ENCODE results near the gene STARD13. TPM values are rescaled to one million over a fixed set of nuclear protein-coding genes. Genes with fewer than 3 reads are reported as not detected.

The STARD13 gene
- total RNA-seq, 1 donor from 2014 or later, result 151 TPM

- ATAC-seq (peak; percentile 50), DNase-seq (ENCODE audit: low spot score) (no peak)
- intact Hi-C loops (cut with DNase I), result no loop called here
Measured at GRCh38 chr13:33236021-33236420, 49.5 kb downstream of the STARD13 start.

GRCh38 chr13:33235564-33235963 is 50.0 kb downstream of the STARD13 start:
- DNase-seq (ENCODE audit: low spot score) (no peak), ATAC-seq (no peak)
- intact Hi-C loops (cut with DNase I), result no loop called here

DNA sequence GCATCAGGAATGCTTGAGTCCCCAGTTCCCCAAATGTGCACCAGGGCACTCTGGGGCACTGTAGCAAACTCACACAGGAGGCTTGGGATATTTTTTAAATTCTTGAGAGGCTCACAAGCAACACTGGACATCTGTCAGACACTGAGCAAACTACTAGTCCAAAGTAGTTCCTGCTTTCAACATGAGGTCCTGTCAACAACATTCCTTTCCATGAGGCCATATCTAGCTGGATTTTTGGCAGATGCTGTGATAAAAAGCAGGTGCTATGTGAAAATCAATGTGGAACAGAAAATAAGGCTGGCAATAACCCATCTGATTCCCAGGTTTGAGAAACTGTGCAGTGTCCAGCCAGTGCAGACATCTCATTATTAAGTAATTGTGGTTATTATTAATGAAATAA is 50.5 kb downstream of the STARD13 start:
- peak; percentile 43 for ATAC-seq
- intact Hi-C loops (cut with DNase I), result no loop called here

GRCh38 chr13:33233547-33233946 is 52.0 kb downstream of the STARD13 start:
- no peak for ATAC-seq
- no peak for DNase-seq (ENCODE audit: low spot score)
- intact Hi-C loops (cut with DNase I), result loop anchor here (1.0 kb wide), 1 partner anchor 21 kb away; no protein-coding TSS in a partner anchor

More for the DNA sequence above, 50.5 kb downstream of the STARD13 start:
- no peak for DNase-seq (ENCODE audit: low spot score)

GRCh38 chr13:33232883-33233282 is 52.7 kb downstream of the STARD13 start:
- DNase-seq (ENCODE audit: low spot score) (no peak), ATAC-seq (no peak)
- intact Hi-C loops (cut with DNase I), result loop anchor here (1.0 kb wide), 1 partner anchor 21 kb away; no protein-coding TSS in a partner anchor

DNA sequence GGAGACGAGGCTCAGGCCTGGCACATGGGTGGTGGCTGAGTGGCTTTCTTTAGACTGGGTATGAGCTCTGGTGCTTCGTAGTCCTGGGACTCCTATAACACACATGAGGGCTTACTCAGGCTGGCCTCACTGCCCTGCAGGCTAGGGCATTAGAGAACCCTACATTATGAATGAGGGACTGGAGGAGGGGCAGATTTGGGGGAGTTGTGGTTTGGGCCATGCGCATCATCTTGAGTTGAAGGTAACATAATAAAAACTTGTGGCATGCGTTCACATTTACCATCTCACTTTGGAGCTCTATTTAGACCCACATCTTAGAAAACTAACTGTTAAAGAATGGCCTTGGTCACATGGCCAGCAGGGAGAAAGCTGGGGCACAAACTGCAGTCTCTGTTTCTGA is 54.2 kb downstream of the STARD13 start:
- DNase-seq (ENCODE audit: low spot score) (no peak), ATAC-seq (no peak)
- intact Hi-C loops (cut with DNase I), result no loop called here

- intact Hi-C loops (cut with DNase I), result no loop called here
- DNase-seq (ENCODE audit: low spot score), result no peak
- ATAC-seq, result no peak
Measured at GRCh38 chr13:33230178-33230881, 55.2 kb downstream of the STARD13 start.

- no peak for DNase-seq (ENCODE audit: low spot score)
- ATAC-seq, result peak; percentile 93
- intact Hi-C loops (cut with DNase I), result no loop called here
Measured at GRCh38 chr13:33229446-33230177, 55.9 kb downstream of the STARD13 start.

DNA sequence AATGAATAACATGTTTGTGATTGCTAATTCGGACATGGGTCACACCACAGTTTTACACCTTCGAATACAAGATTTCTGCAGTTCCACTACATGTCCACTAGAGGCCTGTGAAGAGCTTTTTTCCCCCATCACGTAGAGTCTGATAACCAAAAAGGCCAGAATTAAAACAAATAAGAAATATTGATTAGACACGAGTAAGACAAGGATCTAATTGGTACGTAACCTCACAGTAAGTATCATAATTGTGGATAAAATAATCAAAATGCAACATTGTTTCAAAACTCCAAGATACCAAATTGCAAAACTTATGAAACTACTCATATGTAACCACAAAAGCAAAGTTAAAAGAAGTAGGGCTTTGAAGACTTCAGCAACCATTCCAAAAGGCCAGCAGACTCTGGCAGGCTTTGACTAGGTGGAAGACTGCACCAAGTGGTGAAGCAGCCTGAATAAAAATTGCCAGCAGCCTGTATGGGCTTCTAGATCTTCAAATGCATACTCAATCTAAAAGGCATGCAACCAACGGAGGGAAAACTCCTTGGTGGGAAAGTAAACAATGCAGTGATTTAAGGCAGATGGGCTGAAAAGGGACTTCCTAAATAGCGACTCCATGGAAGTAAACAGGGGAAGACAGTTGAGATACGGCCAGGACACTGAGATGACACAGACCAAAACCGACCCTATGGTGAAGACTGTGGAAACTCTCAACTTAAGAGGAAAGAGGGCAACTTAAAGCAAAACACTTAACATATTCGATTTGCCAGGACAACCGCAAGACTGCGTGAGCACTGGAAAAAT is 56.7 kb downstream of the STARD13 start:
- ATAC-seq, result peak; percentile 48
- intact Hi-C loops (cut with DNase I), result no loop called here
- DNase-seq (ENCODE audit: low spot score), result no peak

DNA sequence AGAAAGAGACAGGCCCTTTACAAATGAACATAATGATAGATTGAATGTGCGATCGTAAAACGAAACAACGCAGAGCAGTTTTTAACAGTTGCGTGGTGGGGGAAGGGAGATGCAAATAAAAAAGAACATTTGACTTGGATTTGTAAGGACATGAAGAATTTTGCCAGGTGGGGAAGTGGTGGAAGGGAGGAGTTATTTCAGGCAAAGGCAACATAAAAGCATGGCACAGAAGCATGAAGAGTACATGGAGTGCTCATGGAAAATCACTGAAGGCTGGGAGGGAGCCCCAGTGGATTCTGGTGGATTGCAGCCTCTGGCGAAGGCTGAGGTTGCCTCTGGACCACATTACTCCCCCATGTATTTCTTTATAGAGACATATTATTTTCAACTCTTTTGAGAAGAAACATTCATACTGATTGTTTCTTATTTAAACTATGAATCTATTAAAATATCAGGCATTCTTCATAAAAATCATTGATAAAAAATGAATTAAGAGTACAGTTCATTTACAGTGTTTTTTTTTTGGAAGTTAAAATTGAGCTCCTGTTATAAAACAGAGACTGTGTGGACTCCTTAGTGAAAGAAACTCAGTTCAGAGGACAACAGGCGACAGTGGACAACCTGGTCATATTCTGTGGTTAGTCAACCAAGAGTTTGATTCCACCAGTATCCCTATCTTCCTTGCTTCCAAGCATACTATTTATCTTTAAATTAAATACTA is 57.5 kb downstream of the STARD13 start:
- intact Hi-C loops (cut with DNase I), result no loop called here
- ATAC-seq (no peak), DNase-seq (ENCODE audit: low spot score) (no peak)

DNA sequence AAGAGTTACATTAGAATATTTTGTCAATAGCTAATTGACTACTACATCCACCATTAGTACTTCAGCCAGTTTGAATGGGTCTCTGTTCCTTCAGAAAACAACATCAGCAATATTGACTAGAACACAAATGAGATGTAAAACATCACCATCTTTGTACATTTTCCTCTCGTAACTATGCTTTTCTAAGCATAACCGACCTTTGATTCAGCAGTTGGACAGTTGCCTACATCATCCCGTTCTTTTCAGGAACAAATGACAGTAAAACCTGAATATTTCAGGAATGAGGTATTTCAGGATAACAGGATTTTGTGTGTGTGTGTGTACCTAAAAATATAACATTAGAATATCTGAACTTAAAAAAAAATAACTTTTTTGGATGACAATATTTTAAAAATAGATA is 60.9 kb downstream of the STARD13 start:
- intact Hi-C loops (cut with DNase I), result no loop called here
- DNase-seq (ENCODE audit: low spot score) (no peak), ATAC-seq (no peak)

DNA sequence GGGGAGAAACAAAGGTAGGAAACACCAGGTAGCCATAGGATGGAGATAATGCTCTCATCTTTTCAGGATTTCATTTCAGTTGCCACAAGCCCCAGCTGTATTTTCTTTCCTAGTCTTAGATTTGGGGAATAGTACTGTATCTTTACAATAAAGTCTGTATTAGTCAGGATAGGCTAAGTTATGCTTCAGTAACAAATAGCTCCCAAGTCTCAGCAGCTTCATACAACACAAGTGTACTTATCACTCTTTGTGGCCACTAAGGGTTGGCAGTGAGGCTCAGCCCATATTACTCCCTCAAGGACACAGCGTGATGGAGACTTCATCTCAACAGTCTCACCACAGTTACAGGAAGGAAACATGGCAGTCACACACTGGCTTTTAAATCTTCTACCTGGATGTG is 61.4 kb downstream of the STARD13 start:
- ATAC-seq, result no peak
- intact Hi-C loops (cut with DNase I), result no loop called here
- no peak for DNase-seq (ENCODE audit: low spot score)

GRCh38 chr13:33219926-33220325 is 65.6 kb downstream of the STARD13 start:
- ATAC-seq, result no peak
- intact Hi-C loops (cut with DNase I), result no loop called here
- no peak for DNase-seq (ENCODE audit: low spot score)

- intact Hi-C loops (cut with DNase I), result no loop called here
- DNase-seq (ENCODE audit: low spot score) (no peak), ATAC-seq (no peak)
Measured at GRCh38 chr13:33218426-33218825, 67.1 kb downstream of the STARD13 start.

- DNase-seq (ENCODE audit: low spot score) (no peak), ATAC-seq (no peak)
- intact Hi-C loops (cut with DNase I), result no loop called here
Measured at GRCh38 chr13:33218020-33218419, 67.5 kb downstream of the STARD13 start.

- ATAC-seq, result peak; percentile 29
Measured at GRCh38 chr13:33217256-33217655, 68.3 kb downstream of the STARD13 start.

DNA sequence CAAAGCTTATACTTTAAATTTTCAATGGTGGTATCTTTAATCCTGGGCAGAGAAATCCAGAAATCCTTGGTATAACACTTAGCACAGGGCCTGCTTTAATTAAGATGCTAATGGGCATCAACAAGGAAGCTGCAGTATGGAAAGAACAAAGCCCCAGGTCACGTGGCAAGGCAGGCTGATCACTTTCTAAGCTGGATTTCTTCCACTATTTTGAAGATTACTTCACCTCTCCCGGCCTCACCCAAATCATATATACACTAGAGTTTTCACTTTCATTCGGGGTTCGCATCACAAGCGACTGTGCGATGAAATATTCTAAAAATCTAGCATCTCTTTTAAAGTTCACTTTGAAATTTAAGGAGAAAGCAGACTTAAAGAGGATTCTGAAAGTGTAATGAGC is 71.8 kb downstream of the STARD13 start:
- DNase-seq (ENCODE audit: low spot score), result no peak
- intact Hi-C loops (cut with DNase I), result no loop called here
- peak; percentile 59 for ATAC-seq

More at GRCh38 chr13:33217256-33217655, 68.3 kb downstream of the STARD13 start:
- no peak for DNase-seq (ENCODE audit: low spot score)
- intact Hi-C loops (cut with DNase I), result no loop called here

DNA sequence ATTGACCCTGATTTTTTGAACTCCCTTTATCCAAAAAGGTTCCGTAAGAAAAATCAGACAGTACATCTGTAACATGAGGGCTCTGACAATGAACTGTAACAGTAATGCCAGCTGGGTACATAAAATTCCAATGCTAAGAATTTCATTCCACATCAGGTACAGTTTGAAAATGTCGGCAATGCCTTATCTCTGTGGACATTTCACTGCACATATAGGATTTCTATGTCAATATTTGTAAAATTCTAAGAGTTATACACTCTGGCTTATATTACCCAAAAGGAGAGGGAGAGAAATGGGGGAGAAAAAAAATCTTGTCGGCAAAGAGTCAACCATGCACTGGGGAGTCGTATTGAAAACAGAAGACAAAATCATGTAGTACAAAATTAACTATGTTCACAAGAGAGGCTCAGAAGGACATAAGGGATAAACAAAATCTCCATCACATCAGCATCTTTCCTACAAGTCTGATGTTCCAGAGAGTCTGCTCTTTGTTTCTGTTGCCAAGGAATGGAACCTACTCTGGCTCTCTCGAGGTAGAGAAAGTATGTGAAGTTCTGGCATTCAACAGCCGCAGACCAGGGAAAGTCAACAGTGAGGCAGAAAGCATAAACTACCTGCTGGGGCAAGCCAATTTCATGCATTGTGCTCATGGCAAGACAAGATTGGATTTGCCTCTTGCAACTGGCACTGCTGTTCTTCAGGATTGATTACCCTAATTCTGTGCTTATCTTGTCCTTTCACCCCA is 72.4 kb downstream of the STARD13 start:
- intact Hi-C loops (cut with DNase I), result no loop called here
- ATAC-seq, result peak; percentile 58
- DNase-seq (ENCODE audit: low spot score), result no peak
